ENCODE results near the gene RAPSN. TPM values are rescaled to one million over a fixed set of nuclear protein-coding genes. Genes with fewer than 3 reads are reported as not detected.

Gene RAPSN
- total RNA-seq, 1 donor from 2014 or later, result 0.39 TPM

DNA sequence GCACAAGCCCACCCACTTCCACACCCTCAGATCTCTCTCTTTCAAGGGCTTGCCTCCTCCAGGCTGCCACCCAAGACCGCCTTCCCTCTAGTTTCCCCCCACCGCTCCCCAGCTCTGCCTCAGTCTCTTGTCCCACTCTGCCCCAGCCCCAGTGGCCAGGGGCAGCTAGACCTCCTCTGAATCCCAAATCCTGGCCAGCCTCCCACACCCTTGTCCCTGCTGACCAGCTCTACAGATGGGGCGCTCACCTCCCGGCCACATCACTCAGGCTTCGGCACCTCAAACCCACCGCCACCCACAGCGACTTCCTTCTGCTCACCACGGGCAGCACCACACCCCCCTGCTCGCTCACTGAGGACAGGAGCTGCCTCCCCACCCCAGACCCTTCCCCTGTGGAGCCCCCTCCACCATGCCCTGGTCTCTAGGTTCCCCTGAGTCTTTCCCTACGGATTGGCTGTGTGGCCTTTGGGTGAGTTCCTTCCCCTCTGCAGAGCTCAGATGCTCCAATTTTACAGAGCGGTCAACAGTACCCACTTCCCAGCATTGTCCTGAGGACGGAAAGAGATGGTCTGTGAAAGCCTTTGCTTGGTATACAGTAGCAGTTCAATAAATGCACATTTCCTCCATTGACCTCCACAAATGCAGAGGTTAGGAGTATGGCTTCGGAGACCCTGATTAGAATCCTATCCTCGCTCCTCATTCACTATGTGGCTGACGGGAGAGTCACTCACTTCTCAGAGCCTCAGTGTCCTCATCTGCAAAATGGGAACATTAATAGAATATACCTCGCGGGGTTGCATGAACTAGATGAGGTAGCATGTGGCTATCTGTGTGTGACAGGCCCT is 59.1 kb downstream of the RAPSN start:
- no peak for DNase-seq (ENCODE audit: extremely low spot score, unreplicated experiment)
- Mint-ChIP-seq H3K4me1 (ENCODE audit: unreplicated experiment) (no peaks in the 10 kb centered on the region), H3K9me3 (no peaks in the 10 kb centered on the region), H3K4me3 (no peak overlapping the region), H3K27ac (peak overlapping the region; percentile 23), H3K36me3 (no peaks in the 10 kb centered on the region), H3K27me3 (no peaks in the 10 kb centered on the region)
- TF ChIP-seq, protein P1, sequence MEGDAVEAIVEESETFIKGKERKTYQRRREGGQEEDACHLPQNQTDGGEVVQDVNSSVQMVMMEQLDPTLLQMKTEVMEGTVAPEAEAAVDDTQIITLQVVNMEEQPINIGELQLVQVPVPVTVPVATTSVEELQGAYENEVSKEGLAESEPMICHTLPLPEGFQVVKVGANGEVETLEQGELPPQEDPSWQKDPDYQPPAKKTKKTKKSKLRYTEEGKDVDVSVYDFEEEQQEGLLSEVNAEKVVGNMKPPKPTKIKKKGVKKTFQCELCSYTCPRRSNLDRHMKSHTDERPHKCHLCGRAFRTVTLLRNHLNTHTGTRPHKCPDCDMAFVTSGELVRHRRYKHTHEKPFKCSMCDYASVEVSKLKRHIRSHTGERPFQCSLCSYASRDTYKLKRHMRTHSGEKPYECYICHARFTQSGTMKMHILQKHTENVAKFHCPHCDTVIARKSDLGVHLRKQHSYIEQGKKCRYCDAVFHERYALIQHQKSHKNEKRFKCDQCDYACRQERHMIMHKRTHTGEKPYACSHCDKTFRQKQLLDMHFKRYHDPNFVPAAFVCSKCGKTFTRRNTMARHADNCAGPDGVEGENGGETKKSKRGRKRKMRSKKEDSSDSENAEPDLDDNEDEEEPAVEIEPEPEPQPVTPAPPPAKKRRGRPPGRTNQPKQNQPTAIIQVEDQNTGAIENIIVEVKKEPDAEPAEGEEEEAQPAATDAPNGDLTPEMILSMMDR (conservative IDR thresholded peaks at IDR 0.05), result no peak

DNA sequence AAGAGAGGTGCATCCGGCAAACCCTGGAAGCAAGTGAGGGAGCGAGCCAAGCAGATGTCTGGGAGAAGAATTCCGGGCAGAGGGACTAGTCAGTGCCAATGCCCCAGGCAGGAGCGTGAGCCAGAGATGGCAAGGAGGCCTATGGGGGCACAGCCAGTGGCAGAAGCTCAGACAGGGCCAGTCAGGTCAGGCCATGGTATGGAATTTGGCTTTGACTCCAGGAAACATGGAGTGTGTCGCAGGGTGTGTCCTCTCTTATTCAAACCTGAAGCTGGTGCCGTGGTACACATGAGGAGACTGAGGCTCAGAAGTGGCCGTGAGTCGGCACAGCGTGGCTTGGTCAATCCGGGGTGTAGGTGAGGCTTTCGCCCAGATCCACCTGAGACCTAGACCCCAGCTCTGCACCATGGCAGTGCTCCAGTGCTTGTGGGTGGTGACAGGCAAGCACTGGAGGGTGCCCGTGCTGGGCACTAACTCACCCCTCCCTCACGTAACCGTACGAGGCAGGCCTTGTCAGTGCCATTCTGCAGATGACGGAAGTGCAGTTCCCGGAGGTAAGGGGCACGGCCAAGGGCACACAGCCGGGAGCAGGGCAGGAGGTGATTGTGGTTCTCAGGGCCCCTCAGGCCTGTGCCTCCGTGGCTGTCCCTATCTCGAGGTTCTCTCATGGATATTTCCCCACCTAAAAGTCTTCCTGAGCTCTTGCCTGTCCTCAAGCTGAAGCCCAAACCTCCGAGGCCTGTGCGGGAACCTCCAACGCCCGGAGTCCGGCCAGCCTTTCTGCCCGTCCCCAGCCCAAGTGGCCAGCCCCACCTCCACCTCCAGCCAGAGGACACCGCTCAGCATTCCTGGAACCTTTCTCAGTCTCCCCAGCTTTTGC is 60.0 kb downstream of the RAPSN start:
- H3K9me3 Mint-ChIP-seq, result no peaks in the 10 kb centered on the region
- no peak for DNase-seq (ENCODE audit: extremely low spot score, unreplicated experiment)
- TF ChIP-seq, protein P1 (conservative IDR thresholded peaks at IDR 0.05), result no peak
- no peaks in the 10 kb centered on the region for H3K4me1 Mint-ChIP-seq (ENCODE audit: unreplicated experiment)
- H3K36me3 Mint-ChIP-seq, result no peaks in the 10 kb centered on the region
- H3K4me3 Mint-ChIP-seq, result no peak overlapping the region
- H3K27ac Mint-ChIP-seq, result no peak overlapping the region
- no peaks in the 10 kb centered on the region for H3K27me3 Mint-ChIP-seq

DNA sequence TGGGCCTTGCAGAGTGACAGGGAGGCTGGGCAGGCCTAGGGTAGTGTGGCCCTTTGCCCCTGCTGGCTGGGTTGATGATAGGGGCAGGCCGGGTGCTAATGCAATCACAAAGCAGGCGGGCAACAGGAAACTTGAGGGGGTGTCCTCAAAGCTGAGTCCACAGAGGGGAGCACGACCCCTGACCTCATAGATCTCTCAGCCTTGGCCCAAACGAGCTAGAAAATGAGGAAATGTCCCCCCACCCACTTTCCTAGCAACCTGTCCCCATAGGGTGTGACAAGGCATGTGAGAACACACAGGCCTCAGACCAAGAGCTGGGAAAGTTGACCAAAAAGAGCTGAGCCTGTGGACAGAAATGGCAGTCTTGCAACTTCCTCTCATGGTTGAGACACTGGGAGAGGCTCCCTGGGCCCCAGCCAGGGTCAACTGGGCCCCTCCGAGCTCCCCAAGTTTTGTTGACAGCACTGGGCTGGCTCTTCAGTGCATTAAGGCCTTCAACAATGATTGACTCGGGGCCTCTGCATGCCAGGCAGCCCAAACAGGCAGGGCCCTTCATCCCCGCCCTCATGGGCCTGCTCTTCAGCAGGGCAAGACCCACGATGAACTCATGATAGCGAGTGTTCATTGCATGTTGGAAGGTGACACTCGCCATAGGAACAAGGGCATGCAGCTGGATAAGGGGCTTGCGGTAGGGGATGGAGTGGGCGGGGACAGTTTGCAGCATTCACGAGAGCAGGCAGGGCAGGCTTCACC is 60.8 kb downstream of the RAPSN start:
- no peaks in the 10 kb centered on the region for H3K9me3 Mint-ChIP-seq
- no peaks in the 10 kb centered on the region for H3K4me1 Mint-ChIP-seq (ENCODE audit: unreplicated experiment)
- H3K27ac Mint-ChIP-seq, result no peak overlapping the region
- no peaks in the 10 kb centered on the region for H3K27me3 Mint-ChIP-seq
- no peaks in the 10 kb centered on the region for H3K36me3 Mint-ChIP-seq
- DNase-seq (ENCODE audit: extremely low spot score, unreplicated experiment), result no peak
- TF ChIP-seq, protein P1 (conservative IDR thresholded peaks at IDR 0.05), result no peak
- H3K4me3 Mint-ChIP-seq, result no peak overlapping the region

Small RNA genes within 50 kb of the gene (microRNA-seq; reads per million reads assigned to microRNA genes)
- gene MIR4487, result not detected

Other genes with a start within 250 kb of the RAPSN start
- 40.0 and 50.1 TPM in 2 replicates for gene DDB2, start 234.2 kb downstream of the RAPSN start, total RNA-seq (ENCODE audit: low replicate concordance)
- gene ACP2, start 200.3 kb downstream of the RAPSN start, total RNA-seq (ENCODE audit: low replicate concordance), result 41.1 and 42.2 TPM in 2 replicates
- 14.2 and 18.9 TPM in 2 replicates for gene NR1H3, start 191.1 kb downstream of the RAPSN start, total RNA-seq (ENCODE audit: low replicate concordance)
- gene MADD, start 179.0 kb downstream of the RAPSN start, total RNA-seq (ENCODE audit: low replicate concordance), result 41.1 and 47.7 TPM in 2 replicates
- gene MYBPC3, start 96.4 kb downstream of the RAPSN start, total RNA-seq (ENCODE audit: low replicate concordance), result 0.40 and 1.8 TPM in 2 replicates
- not detected in 2 replicates for gene SPI1, start 70.6 kb downstream of the RAPSN start, total RNA-seq (ENCODE audit: low replicate concordance)
- 28.7 and 44.8 TPM in 2 replicates for gene SLC39A13, start 40.5 kb downstream of the RAPSN start, total RNA-seq (ENCODE audit: low replicate concordance)
- 104 and 141 TPM in 2 replicates for gene PSMC3, start 22.7 kb downstream of the RAPSN start, total RNA-seq (ENCODE audit: low replicate concordance)
- 97.8 and 125 TPM in 2 replicates for gene CELF1, start 104.0 kb upstream of the RAPSN start, total RNA-seq (ENCODE audit: low replicate concordance)
- gene PTPMT1, start 116.5 kb upstream of the RAPSN start, total RNA-seq (ENCODE audit: low replicate concordance), result 43.6 and 58.4 TPM in 2 replicates
- gene KBTBD4, start 129.8 kb upstream of the RAPSN start, total RNA-seq (ENCODE audit: low replicate concordance), result 14.5 and 18.0 TPM in 2 replicates
- gene NDUFS3, start 129.9 kb upstream of the RAPSN start, total RNA-seq (ENCODE audit: low replicate concordance), result 150 and 161 TPM in 2 replicates
- gene FAM180B, start 137.5 kb upstream of the RAPSN start, total RNA-seq (ENCODE audit: low replicate concordance), result 0.43 TPM in 1 of 2 replicates, not detected in the other
- gene C1QTNF4, start 145.3 kb upstream of the RAPSN start, total RNA-seq (ENCODE audit: low replicate concordance), result 0.43 and 11.7 TPM in 2 replicates
- gene MTCH2, start 193.4 kb upstream of the RAPSN start, total RNA-seq (ENCODE audit: low replicate concordance), result 96.1 and 134 TPM in 2 replicates